ENCODE measurements around the gene SDF2L1.

GRCh38 chr22:21652010-21652546, 10.0 kb downstream of the SDF2L1 start:
- TF ChIP-seq CTCF (conservative IDR thresholded peaks at IDR 0.05) (no peak), ZFX (IDR thresholded peaks at IDR 0.05) (no peak)
